Large intestine (tissue), 3 donors: ENCODE measurements around the gene RHD. TPM values are rescaled to one million over a fixed set of nuclear protein-coding genes. Genes with fewer than 3 reads are reported as not detected.
"Not testable (repeated sequence)": the region's sequence is repeated elsewhere in the genome, so short reads cannot be mapped to it uniquely, and the experiment has no call there.

Experiments
- DNase-seq, 2 donors: peaks; one replicate each; pipeline versions ENCODE4 v3.0.0 to v3.0.0-alpha.2; 2013
- H3K27ac ChIP-seq: one replicate; pipeline ENCODE4 v1.5.1; 2013; ENCODE audit warnings: low read length
- H3K27me3 ChIP-seq: 2 replicates; pipeline ENCODE4 v1.6.1; 2013; ENCODE audit warnings: low read length; ENCODE audit not compliant: control insufficient read depth, insufficient read depth
- H3K36me3 ChIP-seq: 2 replicates; pipeline ENCODE4 v1.6.1; 2013; ENCODE audit warnings: low read length; ENCODE audit not compliant: control insufficient read depth, insufficient read depth
- H3K4me1 ChIP-seq: one replicate; pipeline ENCODE4 v1.6.1; 2013; ENCODE audit warnings: low read length; ENCODE audit not compliant: control insufficient read depth, insufficient read depth
- H3K4me3 ChIP-seq: one replicate; pipeline ENCODE4 v1.5.1; 2013; ENCODE audit warnings: low read length
- H3K9me3 ChIP-seq: one replicate; pipeline ENCODE4 v1.6.1; 2013; ENCODE audit warnings: mild to moderate bottlenecking, low read depth, low read length, moderate library complexity; ENCODE audit not compliant: control insufficient read depth
- WGBS: methylation state at CpG from one replicate; pipeline ENCODE4 v1.1.5; 2013; ENCODE audit warnings: low lambda C conversion rate; ENCODE audit not compliant: insufficient coverage; 5-methylcytosine and 5-hydroxymethylcytosine counted together
- polyA plus RNA-seq: library from polyadenylated mRNA; unstranded; fragments of 120-200 nt; gene quantifications from one replicate; pipeline ENCODE4 v1.2.1, GENCODE V29; 2013

RHD gene
- polyA plus RNA-seq, 1 donor: 1.5 TPM

DNA sequence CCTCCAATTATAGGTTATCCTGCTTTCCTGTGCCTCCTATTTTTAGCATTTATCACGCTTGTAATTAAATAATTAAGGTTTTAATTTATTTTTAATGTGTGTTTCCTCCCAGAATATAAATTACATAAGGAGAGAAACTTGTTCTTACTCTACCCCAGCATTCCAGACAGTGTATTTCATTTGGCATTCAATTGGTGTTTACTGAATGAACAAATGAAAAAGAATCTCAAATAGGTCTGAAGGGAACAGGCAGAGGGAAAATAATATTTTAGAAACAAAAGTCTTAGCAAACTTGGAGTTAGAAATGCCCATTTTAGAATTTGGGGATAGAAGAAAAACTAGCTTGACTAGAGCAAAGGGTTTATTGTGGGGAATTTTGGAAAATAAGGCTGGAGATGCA lies 15.1 kb upstream of the RHD start:
- WGBS: 100% methylated on average over 1 of the region's 1 CpG
- no peak for DNase-seq
- Histone ChIP-seq H3K27me3 (no peaks in the 10 kb centered on the region), H3K4me3 (no peak overlapping the region), H3K36me3 (no peaks in the 10 kb centered on the region), H3K4me1 (no peaks in the 10 kb centered on the region), H3K9me3 (no peaks in the 10 kb centered on the region), H3K27ac (no peak overlapping the region)

GRCh38 chr1:25259813-25260212 lies 12.5 kb upstream of the RHD start:
- H3K36me3 ChIP-seq, DNase-seq, H3K9me3 ChIP-seq, H3K4me1 ChIP-seq, H3K27ac ChIP-seq, H3K4me3 ChIP-seq, H3K27me3 ChIP-seq: not testable (repeated sequence)
- WGBS: no CpG with 5 or more reads among the region's 7 CpGs

- H3K4me1 ChIP-seq, H3K4me3 ChIP-seq, H3K27ac ChIP-seq, DNase-seq, H3K9me3 ChIP-seq, H3K27me3 ChIP-seq, H3K36me3 ChIP-seq: not testable (repeated sequence)
- WGBS: 60% methylated on average over 1 of the region's 3 CpGs
Observed at GRCh38 chr1:25260336-25260735, 12.0 kb upstream of the RHD start.

- DNase-seq: peak in 1 of 2 donors; percentile 11
- no CpG with 5 or more reads among the region's 45 CpGs for WGBS
- not testable (repeated sequence) for H3K27me3 ChIP-seq, H3K36me3 ChIP-seq, H3K9me3 ChIP-seq, H3K4me1 ChIP-seq, H3K27ac ChIP-seq
- H3K4me3 ChIP-seq: peak overlapping the region; percentile 51
Observed at GRCh38 chr1:25266554-25267287, 5.6 kb upstream of the RHD start.

GRCh38 chr1:25267288-25268142 lies 4.8 kb upstream of the RHD start:
- peak overlapping the region; percentile 51 for H3K4me3 ChIP-seq
- WGBS: no CpG with 5 or more reads among the region's 56 CpGs
- H3K9me3 ChIP-seq, H3K36me3 ChIP-seq, H3K27me3 ChIP-seq, H3K4me1 ChIP-seq: not testable (repeated sequence)
- peak; percentile 77 to 82 for DNase-seq
- peak overlapping the region; percentile 59 for H3K27ac ChIP-seq

DNA sequence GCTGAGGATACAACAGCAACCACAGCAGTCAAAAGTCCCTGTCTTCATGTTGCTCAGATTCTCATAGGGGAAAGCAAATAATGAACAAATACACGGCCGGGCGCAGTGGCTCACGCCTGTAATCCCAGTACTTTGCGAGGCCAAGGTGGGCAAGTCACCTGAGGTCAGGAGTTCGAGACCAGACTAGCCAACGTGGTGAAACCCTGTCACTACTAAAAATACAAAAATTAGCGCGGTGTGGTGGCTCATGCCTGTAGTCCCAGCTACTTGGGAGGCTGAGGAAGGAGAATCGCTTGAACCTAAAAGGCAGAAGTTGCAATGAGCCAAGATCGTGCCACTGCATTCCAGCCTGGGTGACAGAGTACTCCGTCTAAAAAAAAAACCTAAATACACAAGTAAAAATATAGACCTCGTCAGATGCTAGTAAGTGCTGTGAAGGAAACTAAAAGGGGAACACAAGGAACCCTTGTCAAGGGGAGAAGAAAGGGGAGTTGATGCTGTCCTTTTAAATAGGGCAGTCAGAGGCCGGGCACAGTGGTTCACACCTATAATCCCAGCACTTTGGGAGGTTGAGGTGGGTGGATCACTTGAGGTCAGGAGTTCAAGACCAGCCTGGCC lies 4.1 kb upstream of the RHD start:
- H3K4me1 ChIP-seq, H3K36me3 ChIP-seq, H3K27me3 ChIP-seq, H3K9me3 ChIP-seq, DNase-seq, H3K27ac ChIP-seq: not testable (repeated sequence)
- no CpG with 5 or more reads among the region's 14 CpGs for whole genome bisulfite sequencing
- peak overlapping the region; percentile 37 for H3K4me3 ChIP-seq

DNA sequence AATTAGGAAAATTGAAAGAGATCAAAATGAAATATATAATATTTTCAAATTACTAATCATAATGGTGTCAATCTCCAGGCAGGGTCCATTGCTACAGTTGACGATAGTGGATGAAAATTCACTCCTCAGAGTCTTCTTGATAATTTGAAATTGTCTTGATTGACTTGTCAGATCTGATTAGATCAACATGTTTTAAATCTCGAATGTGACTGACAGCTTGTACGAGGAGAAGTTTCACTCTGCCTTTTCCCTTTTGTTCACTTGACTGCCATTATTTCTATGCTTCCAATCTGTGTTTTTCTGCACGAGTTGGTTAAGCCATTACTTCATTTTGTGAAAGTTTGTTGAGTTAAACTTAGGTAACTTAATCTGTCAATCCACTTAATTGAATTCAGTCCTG lies 3.3 kb downstream of the RHD start:
- not testable (repeated sequence) for H3K9me3 ChIP-seq, H3K4me3 ChIP-seq, DNase-seq, H3K4me1 ChIP-seq, H3K36me3 ChIP-seq, H3K27me3 ChIP-seq, H3K27ac ChIP-seq
- WGBS: no CpG with 5 or more reads among the region's 4 CpGs

DNA sequence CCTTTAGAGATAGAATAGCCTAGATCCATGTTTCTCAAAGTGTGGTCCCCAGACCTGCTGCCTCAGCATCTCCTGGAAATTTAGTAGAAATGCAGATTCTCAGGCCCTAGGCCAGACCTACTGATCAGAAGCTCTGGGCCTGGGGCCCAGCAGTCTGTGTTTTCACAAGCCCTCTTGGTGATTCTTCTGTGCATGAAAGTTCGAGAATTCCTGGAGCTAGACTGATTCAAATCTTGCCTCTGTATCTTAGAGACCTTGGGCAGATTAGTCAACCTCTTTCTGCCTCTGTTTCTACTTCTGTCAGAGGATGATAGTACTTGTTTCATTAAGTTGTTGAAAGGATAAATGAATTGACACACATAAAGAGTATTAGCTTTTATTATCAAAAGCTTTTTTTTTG lies 5.0 kb downstream of the RHD start:
- no CpG with 5 or more reads among the region's 1 CpG for WGBS
- H3K27ac ChIP-seq: not testable (repeated sequence)

GRCh38 chr1:25278358-25278757 lies 6.0 kb downstream of the RHD start:
- not testable (repeated sequence) for H3K27ac ChIP-seq
- no CpG with 5 or more reads among the region's 2 CpGs for WGBS

More for the DNA sequence above, 5.0 kb downstream of the RHD start:
- H3K36me3 ChIP-seq, H3K9me3 ChIP-seq, H3K27me3 ChIP-seq, H3K4me1 ChIP-seq, H3K4me3 ChIP-seq, DNase-seq: not testable (repeated sequence)

DNA sequence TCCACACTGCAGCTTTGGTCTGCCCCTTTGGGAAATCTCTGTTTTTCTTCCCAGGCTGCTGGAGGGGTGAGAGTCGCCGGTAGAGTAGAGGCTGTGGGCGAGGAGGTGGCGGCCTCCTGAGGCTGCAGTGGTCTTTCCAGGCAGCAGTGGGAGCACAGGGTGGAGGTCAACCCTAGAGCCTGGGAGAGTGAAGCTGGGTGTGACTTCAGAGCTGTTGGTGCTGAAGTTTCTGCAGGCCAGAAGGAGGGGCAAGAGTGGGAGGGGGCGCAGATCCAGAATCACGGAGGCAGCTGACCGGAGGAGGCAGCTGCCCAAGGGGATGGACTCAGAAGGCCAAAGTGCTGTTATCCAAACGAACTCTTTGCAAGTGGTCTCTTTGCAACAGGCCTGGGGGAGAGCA lies 6.5 kb downstream of the RHD start:
- H3K27ac ChIP-seq, H3K27me3 ChIP-seq, DNase-seq, H3K4me1 ChIP-seq, H3K4me3 ChIP-seq, H3K36me3 ChIP-seq, H3K9me3 ChIP-seq: not testable (repeated sequence)
- WGBS: no CpG with 5 or more reads among the region's 8 CpGs

More at GRCh38 chr1:25278358-25278757, 6.0 kb downstream of the RHD start:
- H3K4me1 ChIP-seq, H3K36me3 ChIP-seq, H3K4me3 ChIP-seq, H3K9me3 ChIP-seq, H3K27me3 ChIP-seq, DNase-seq: not testable (repeated sequence)
